ENCODE measurements around the gene PLXNA4. TPM values are rescaled to one million over a fixed set of nuclear protein-coding genes. Genes with fewer than 3 reads are reported as not detected.

The PLXNA4 gene
- total and polyA plus RNA-seq, 9 of the 15 experiments (the other 6 are each of a cell fraction or from before 2014, with no cell fraction given) = under 0.01 to 0.09 TPM; not detected in 7

- ChIA-PET CTCF (ENCODE audit: low intra/inter-chr PET ratio) (no interaction called here), POLR2A (interaction anchor here (1.8 kb wide), 1 partner anchor 12 kb away, joined by 7 read pairs; no protein-coding TSS in a partner anchor)
- H3K36me3 ChIP-seq (ENCODE audit: control insufficient read depth, insufficient read depth, low read length) = no peaks in the 10 kb centered on the region
- BruUV-seq (replicated peaks) = no TSS peak
- peaks cover 6 to 11% of the 10 kb centered on the region in 2 experiments; a peak in 4 of 5 replicates for H3K4me1 ChIP-seq (replicated peaks in 1 of 2; ENCODE audit: control insufficient read depth in 2 of 2, insufficient read depth in 2 of 2, low read length in 2 of 2)
- no peak for ATAC-seq
- H2AFZ ChIP-seq (ENCODE audit: low read depth, low read length) = no peak overlapping the region
- intact Hi-C loops (cut with micrococcal nuclease) (no loop called here), in situ Hi-C loops (cut with MboI) (no loop called here)
- no peak overlapping the region for H3K4me2 ChIP-seq (ENCODE audit: insufficient read depth, low read length)
- no peak overlapping the region for H3K9ac ChIP-seq (ENCODE audit: insufficient read depth in 1 of 2, low read depth in 2 of 2, low read length in 2 of 2)
- WGBS (ENCODE audit: insufficient coverage, low coverage, missing lambda C conversion rate) = 0% methylated on average over 8 of the region's 8 CpGs
- peaks cover 27% of the 10 kb centered on the region for H4K20me1 ChIP-seq (replicated peaks; ENCODE audit: control insufficient read depth, insufficient read depth, low read length)
- H3K27ac ChIP-seq (ENCODE audit: extremely low read depth, low read depth, low read length) = no peak overlapping the region
- FAIRE-seq = no peak
- no peak overlapping the region for H3K4me3 ChIP-seq
- H3K9me1 ChIP-seq (ENCODE audit: control insufficient read depth, insufficient read depth, low read length) = no peaks in the 10 kb centered on the region
- H3K79me2 ChIP-seq (ENCODE audit: control insufficient read depth, insufficient read depth, low read length) = no peaks in the 10 kb centered on the region
- H3K27me3 ChIP-seq (ENCODE audit: control insufficient read depth in 2 of 2, insufficient read depth in 2 of 2, low read length in 2 of 2) = peaks cover 15 to 74% of the 10 kb centered on the region in 2 experiments; a peak in 4 of 5 replicates
- H3K9me3 ChIP-seq (replicated peaks; ENCODE audit: control insufficient read depth, insufficient read depth, low read depth, low read length) = no peaks in the 10 kb centered on the region
- DNase-seq (ENCODE audit: extremely low read depth in 1 of 4, low spot score in 3 of 4) = no peak
- TF ChIP-seq ZC3H8 (IDR thresholded peaks at IDR 0.05) (no peak), TRIM25 (IDR thresholded peaks at IDR 0.05; ENCODE audit: borderline replicate concordance) (no peak), JUN (IDR thresholded peaks at IDR 0.05; ENCODE audit: borderline replicate concordance, low read depth, low read length) (no peak), JUN (CRISPR knock-in tag; IDR thresholded peaks at IDR 0.05; ENCODE audit: borderline replicate concordance) (no peak), RBM22 (IDR thresholded peaks at IDR 0.05; ENCODE audit: low read depth, low read length, poor library complexity, severe bottlenecking) (no peak), PHB2 (IDR thresholded peaks at IDR 0.05; ENCODE audit: low read depth) (no peak), BACH1 (tag; IDR thresholded peaks at IDR 0.05) (no peak), ARID1B (IDR thresholded peaks at IDR 0.05) (no peak), RHOXF2B (CRISPR knock-in tag; conservative IDR thresholded peaks at IDR 0.05) (no peak), CCAR2 (IDR thresholded peaks at IDR 0.05; ENCODE audit: low read depth, low read length) (no peak), ZNF511 (CRISPR knock-in tag; IDR thresholded peaks at IDR 0.05) (no peak), CBFB (CRISPR knock-in tag; IDR thresholded peaks at IDR 0.05) (no peak), TFE3 (CRISPR knock-in tag; IDR thresholded peaks at IDR 0.05) (no peak), PREB (CRISPR knock-in tag; IDR thresholded peaks at IDR 0.05) (no peak), ATF1 (CRISPR knock-in tag; IDR thresholded peaks at IDR 0.05) (no peak), ATF1 (tag; IDR thresholded peaks at IDR 0.05) (no peak)
Measured at GRCh38 chr7:132161976-132162375, 414.3 kb downstream of the PLXNA4 start.
